HPDE6-E6E7 (cell line): ENCODE data around the gene BSG.

Experiments
- DNase-seq: peaks from one replicate; pipeline ENCODE4 v3.0.0; 2011; ENCODE audit warnings: missing footprints; ENCODE audit errors: extremely low spot score

The BSG gene

DNA sequence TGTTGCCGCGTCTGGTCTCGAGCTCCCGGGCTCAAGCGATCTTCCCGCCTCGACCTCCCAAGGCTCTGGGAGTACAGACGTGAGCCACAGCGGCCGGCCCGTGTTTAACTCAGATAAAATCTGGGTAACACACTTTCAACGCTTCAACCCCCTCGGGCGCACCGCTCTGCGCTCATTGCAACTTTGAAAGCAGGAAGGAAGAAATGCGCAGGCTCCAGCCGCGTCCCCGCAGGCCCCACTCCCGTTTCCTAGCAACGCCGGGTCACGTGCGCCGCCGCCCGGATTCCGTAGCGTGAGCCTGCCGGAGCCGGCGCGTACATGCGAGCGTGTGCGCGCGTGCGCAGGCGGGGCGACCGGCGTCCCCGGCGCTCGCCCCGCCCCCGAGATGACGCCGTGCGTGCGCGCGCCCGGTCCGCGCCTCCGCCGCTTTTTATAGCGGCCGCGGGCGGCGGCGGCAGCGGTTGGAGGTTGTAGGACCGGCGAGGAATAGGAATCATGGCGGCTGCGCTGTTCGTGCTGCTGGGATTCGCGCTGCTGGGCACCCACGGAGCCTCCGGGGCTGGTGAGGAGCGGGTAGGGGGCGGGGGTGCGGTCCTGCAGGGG lies at the start of gene BSG:
BSG (plus strand) TSS at position 457 of the 603 bp plus-strand sequence; CDS start at position 496, 39 bp downstream.
- peak; percentile 97 for DNase-seq

DNA sequence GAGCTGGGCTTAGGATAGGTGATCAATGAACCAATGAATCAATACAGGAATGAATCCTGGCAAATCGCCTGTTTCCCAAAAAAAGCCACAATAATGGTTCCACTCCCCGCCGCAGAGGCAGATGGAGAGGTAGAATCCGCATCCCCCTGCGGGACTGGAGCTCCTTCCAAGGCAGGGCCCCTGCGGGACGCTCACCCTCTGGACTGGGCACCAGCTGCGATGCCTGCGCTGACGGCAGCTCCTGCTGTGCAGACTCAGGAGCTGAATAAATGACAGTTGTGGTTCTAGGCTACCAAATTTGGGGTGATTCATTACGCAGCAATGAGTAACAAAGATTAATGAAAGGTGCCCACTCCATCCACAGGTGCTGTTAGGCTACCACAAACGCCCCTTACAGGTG lies 49.7 kb upstream of the BSG start:
- no peak for DNase-seq

DNA sequence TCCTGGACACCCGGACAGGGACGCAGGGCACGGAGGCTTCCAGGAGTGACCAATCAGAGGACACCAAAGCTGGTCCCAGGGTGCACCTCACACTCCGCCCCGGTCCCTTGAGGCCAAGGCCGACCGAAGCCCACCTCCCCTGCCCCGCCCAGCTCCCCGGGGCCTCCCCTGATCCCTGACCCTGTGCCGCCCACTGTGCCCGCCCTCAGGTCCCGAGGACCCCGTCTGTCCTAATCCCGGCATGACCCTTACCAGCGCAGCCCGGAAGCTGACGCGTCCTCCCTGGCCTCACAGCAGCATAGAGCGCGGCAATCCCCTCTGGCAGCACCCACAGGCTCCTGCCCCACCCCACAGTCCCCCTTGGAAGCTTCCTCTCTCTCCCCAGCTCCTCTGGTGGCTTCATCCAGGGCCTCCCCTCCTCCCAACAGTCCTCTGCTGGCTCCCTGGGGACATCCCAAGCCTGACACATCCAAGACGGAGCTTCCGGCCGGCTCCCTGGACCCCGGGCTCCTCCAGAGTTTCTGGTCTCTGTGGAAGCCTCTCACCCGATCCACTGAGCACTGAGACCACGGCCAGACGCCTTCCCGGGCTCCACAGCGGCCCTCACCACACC lies 48.2 kb upstream of the BSG start:
- DNase-seq = no peak

DNA sequence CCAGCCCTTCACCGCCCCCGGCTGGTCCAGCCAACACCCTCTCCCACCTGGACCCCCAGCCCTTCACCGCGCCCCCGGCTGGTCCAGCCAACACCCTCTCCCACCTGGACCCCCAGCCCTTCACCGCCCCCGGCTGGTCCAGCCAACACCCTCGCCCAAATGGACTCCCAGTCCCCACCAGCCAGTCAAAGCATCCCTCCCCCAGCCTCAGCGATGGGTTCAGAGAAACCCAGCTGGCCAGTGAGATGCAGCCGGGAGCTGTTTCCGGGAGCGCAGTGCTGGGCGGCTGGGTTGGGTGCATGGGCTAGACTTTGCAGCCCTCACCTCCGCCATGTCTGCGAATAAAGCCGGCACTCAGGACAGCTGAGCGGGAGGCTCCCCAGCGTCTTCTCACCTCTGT lies 47.4 kb upstream of the BSG start:
- no peak for DNase-seq

DNA sequence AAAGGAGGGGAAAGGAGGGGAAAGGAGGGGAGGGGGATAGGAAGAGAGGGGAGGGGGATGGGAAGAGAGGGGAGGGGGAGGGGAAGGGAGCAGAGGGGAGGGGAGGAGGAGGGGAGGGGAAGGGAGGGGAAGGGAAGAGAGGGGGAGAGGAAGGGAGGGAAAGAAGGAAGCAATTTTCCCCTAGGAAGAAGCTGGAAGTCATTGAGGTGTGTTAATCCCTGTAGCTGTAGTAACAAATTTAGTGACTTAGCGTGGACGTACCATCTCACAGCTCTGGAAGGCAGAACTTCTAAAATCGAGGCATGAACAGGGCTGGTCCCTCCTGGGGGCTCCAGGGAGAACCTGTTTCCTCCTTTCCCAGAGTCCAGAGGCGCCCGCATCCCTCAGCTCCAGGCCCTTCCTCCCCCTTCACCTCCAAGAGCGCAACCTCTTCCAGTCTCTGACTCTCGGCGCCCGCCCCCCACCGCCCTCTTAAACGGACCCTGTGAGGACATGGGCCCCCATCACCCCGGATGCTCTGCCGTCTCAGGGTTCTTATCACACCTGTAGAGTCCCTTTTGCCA lies 46.5 kb upstream of the BSG start:
- DNase-seq = no peak

DNA sequence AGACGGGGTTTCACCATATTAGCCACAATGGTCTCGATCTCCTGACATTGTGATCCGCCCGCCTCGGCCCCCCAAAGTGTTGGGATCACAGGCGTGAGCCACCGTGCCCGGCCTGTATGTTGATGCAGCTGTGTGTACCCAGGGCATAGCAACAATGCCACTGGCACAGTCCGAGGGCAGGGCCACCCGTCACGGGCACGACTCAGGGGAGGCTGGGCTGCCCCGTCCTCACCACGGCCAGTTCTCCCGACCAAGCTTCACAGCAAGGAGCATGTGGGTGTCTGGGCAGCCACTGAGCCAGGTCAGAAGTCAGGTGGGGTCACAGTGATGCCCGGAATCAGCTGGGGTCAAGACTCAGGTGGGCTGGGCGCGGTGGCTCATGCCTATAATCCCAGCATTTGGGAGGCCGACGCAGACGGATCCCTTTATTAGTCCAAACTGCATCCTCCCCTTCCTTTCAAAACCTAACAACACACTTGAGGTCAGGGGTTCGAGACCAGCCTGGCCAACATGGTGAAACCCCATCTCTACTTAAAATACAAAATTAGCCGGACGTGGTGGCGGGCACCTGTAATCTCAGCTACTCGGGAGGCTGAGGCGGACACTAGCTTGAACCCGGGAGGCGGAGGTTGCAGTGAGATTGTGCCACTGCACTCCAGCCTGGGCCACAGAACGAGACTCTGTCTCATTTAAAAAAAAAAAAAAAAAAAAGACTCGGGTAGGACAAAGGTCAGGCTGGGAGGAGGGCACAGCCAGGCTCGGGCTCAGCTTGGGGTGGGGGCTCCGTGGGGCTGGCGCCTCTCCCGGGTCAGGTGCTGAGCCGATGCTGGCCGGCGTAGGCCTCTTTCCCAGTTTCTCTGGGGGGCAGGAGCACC lies 42.0 kb upstream of the BSG start:
- no peak for DNase-seq

DNA sequence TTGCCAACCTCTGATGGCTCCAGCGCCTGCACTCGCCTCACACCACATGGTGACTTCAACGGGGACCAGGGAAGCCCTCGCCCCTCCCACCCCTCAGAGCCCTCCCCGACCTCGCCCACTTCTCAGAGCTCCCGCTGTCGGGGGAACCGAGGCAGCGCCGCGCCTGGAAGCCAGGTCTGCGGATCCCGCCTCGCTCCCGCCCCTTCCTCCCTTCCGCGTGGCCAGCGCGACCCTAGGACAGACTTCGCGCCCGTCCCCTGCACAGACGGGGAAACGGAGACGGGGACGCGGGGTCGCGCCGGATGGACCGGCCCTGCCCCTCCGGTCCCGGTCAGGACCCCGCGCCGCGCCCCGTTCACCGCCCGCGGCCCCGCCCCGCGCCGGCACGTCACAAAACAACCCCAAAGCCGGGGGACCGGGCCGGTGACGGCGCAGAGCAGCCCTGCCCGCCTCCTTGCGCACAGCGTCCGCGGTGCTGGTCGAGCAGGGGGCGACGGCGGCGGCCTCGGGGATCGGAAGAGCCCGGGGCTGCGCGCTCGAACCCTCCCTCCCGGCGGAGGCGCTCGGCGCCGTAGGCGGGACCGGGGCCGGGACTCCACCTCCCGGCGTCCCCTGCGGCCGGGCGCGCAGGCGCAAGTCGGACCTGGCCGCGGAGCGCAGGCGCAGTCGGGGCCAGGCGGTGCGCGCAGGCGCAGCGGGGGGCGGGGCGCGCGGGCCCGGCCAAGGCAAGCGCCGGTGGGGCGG lies 41.2 kb upstream of the BSG start:
- peak; percentile 90 for DNase-seq

DNA sequence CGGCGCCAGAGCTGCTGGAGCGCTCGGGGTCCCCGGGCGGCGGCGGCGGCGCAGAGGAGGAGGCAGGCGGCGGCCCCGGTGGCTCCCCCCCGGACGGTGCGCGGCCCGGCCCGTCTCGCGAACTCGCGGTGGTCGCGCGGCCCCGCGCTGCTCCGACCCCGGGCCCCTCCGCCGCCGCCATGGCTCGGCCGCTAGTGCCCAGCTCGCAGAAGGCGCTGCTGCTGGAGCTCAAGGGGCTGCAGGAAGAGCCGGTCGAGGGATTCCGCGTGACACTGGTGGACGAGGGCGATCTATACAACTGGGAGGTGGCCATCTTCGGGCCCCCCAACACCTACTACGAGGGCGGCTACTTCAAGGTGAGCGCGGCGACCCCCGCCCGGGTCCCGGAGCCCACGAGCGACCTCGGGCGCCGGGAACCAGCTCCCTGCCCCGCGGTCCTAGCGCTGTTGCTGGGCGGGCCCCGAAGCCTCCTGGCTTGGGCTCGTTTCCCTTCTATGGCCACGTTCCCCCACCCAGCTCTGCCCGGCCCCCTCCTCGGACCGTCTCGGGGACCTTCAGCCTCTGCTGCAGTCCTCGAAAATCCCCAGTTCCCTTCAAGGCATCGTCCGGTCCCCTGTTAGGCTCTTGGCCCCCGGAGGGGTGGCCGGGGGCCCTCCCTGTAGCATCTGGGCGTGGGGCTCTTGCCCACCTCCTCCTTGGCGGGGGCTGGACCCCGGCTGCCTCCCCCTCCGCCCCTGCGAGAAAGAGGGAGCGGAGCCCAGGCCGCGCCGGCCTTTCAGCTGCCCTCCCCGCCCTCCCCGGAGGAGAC lies 40.4 kb upstream of the BSG start, which contains the start of gene CDC34:
CDC34 (plus strand) TSS at position 8 of the 808 bp plus-strand sequence; CDS start at position 180, 172 bp downstream.
- no peak for DNase-seq

DNA sequence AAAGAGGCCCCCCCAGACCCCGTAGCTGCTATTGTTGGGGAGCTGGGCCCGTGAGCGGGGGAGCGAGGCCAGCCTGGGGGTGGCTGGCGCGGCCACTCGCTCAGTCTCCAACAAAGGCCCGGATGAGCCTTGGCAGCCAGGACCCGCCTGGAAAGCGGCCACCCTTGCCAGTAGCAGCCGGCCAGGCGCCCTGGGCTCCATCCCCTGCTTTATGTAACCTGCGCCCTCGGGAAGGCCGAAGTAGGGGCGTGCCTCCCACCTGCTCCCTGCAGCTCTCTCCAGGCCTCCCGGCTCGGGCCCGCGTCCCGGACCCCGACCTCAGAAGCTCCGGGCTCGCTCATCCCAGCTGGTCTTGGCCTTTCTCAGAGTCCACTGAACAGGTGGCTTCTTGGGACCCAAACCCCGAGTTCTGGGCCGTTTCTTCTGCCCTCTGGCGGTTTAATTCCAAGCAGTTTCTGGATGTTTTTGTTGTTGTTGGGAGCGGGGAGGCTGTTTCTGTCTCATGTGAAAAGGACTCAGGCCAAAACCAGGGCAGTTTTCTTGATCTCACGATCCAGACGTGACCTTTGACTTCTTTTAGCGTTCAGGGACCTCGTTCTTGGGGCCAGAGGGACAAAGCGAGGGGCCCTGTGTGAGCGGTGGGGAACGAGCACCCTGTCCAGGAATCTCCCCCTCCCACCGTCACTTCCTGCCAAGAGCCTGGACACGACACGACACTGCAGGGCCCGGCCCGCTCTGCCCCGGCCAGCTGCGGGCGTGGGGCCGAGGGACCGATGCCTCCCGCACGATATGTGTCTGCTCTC lies 39.6 kb upstream of the BSG start:
- peak; percentile 26 for DNase-seq

DNA sequence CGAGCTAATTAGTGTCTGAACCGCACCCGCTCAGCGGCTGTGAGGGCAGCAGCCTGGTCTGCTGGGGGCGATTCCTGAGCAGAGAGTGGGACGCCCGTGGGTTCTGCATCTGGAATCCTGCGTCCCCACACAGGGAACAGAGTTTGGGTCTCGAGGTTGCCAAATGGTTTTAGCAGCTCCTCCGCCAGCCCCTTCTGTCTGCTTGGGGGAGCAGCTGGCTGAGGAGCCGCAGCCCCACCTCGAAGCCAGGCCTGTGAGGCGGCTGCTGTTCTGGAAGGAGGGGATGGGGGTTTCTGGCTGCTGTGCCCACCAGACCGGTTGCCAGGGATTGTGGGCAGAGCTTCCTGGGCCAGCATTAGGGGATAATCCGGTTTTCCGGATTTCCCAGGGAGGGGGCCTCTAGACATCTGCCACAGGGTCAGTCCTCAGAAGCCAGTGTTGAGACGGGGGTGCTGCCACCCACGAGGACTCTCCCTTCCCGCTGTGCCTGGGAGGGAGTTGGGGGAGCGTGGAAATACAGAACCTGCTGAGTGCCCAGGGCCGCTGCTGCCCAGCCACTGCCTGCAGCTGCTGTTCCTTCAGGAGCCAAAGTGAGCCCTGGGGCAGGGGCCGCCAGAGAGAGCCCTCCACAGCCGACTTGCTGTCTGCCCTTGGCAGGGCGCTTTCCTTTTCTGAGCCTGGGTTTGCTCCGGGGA lies 38.9 kb upstream of the BSG start:
- DNase-seq = no peak

DNA sequence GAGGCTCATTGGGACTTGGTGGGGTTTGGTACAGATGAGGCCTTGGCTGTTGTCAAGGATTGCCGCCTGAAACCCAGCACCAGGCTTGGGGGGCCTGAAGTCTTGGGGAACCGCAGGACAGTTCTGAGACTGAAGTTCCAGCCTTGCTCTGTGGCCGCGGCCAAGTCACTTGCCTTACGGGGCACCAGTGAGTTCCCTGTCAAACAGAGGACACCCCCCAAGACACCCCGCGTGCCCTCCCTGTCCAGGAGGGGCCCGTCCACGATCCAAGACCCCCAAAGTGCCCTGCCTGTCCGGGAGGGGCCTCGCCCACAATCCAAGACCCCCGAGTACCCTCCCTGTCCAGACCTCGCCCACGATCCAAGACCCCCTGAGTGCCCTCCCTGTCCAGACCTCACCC lies 38.3 kb upstream of the BSG start:
- DNase-seq = no peak

DNA sequence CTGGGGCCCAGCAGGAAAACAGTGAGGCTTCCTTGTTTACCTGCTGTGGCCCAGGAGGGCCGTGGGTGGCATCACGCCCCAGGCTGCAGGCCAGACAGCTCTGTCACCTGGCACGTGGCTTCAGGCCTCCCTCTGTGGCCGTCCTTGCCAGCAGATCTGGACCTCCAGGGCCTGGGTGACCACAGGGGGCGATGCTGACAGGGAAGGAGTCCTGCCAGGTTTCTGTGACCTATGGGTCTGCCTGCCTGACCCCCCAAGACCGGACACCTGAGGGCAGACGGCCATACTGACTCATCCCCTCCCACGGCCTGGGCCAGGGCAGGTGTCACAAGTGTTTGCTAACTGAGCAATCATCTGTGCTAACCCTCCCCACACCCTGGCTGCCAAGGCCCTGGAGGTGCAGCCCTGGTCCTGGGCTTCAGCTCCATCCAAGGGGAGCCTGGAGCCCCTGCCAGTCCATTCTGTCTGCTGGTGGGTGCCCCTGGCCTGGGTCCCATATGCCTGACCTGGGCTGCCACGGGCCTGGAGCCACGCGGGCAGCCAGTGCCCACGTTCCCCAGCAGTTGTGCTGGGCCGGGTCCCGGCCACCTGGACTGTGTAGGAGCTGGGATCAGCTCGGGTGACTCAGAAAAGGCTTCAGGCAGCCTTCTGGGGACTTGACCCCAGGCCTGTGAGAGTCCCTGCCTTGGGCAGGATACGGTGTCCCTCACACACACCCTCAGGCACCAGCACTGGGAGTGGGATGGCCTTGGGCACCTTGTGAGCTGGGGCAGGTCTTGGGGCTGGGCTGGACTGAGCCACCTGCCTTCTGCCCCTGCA lies 37.2 kb upstream of the BSG start:
- no peak for DNase-seq

DNA sequence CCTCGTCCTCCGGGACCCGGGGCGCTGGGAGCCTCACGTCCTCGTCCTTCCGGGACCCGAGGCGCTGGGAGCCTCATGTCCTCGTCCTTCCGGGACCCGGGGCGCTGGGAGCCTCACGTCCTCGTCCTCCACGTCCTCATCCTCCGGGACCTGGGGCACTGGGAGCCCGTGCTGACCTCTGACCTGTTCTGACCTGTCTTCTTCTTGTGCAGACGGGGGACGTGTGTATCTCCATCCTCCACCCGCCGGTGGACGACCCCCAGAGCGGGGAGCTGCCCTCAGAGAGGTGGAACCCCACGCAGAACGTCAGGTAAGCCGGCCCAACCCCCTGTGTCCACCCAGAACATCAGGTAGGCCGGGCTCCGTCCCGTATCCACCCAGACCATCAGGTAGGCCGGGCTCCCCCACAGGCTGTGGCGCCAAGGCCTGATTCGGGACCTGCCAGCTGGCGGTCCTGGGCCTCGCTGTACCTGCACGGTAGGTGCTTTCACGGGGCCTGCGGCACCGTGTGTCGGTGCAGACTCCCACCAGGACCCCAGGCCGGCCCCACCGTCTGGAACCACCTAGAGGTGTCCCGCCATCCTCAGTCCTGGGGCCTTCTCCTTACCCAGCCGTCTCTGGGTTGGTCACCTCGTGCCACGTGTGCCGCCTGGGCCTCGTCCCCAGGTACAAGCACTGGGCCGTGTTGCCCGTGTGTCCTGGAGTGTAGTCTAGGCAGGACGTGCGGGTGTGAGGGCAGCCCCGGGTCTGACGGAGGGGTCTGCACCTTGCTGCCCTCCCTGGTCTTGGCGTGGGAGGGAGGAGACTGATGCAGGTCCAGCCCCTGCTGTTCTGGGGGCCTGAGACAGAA lies 36.1 kb upstream of the BSG start:
- no peak for DNase-seq

DNA sequence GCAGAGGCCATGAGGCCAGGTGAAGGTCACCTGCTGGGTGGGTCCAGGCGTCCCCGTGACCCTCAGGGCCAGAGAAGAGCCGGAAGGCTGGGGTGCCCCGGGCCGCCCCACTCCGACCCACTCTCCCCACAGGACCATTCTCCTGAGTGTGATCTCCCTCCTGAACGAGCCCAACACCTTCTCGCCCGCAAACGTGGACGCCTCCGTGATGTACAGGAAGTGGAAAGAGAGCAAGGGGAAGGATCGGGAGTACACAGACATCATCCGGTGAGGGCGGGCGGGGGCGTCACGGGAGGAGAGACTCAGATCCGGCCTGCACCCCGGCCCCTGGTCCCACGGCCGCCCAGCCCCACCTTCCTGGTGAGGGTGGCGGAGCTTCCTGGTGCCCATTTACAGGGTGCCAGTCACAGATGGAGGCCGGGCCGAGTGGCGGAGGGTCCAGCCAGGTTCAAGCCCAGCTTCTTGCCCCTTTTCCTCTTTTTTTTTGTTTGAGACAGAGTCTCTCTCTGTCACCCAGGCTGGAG lies 35.5 kb upstream of the BSG start:
- no peak for DNase-seq

DNA sequence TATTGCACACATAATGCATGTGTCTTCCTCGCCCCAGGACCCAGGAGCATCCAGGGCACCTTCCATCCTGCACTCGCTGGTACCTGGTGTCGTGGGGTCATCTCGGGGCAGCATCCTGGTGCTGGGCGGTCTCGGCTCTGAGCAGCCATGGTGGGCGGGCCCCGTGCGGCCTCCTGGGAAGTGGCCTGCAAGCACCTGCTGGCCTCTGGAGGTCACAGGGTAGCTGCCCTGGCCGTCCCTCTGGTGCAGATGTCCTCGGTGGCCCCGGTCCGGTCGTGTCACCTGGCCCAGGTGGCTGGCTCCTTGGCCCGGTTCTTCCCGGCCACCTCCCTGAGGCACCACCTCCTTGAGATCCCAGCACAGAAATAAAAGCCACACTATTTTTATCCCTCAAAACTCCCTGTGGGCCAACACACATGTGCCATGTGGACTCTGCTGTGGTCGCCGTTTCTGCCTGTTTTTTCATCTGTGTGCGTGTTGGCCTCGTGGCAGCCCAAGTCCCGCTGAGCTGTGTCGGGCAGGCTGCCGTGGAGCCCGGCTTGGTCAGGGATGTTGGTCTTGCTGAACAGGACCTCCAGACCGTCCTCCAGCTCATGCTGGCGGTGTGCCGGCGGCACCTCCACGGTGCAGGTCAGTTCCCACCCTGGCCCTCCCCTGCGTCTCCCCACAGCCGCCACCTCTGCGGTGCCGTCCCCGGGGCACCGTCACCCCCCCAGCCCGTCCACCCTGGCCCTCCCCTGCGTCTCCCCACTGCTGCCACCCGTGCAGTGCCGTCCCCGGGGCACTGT lies 33.6 kb upstream of the BSG start:
- DNase-seq = no peak

DNA sequence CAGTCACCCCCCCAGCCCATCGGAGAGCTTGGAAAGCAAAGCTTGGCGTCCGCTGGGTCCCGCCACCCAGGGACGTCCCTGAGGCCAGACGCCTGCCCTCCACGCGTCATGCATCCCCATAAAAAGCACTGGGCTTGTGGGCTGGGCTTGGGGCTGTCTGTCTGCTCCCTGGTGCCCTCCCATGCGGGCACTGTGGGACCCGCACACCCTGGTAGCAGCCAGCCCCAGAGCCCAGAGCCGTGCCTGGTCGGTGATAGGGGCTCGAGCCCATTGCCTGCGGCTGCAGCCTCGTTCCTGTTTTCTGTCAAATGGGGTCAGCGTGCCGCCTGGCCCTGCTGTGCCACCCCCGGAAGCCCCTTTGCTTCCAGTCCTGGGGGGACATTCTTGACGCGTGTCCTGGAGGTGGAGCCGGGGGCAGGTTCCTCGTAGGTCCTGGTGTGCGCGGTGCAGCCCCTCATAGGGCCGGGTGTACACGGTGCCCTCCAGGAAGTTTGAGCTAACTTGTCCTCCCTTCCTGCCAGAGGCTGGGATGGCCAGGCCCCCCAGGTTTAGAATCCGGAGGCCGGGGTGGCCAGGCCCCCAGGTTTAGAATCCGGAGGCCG lies 32.9 kb upstream of the BSG start:
- DNase-seq = no peak
